Left colon (tissue), 2 donors: ENCODE measurements around the gene TBCK. TPM values are rescaled to one million over a fixed set of nuclear protein-coding genes. Genes with fewer than 3 reads are reported as not detected.
"Not testable (repeated sequence)": the region's sequence is repeated elsewhere in the genome, so short reads cannot be mapped to it uniquely, and the experiment has no call there.

Experiments
- ATAC-seq: fragments of 200-7000 bp; cut with Tn5 transposase; one replicate; pipeline ENCODE4 v1.9.1; 2020; ENCODE audit warnings: mild to moderate bottlenecking, moderate library complexity
- DNase-seq, 2 donors: peaks; one replicate each; pipeline ENCODE4 v3.0.0-alpha.2; 2020
- intact Hi-C, 2 donors: fragments of 100-400 bp; cut with DNase I in 1 of 2; cut with micrococcal nuclease in 1 of 2; formaldehyde crosslinking; loops; one replicate each; pipeline versions ENCODE4 v1.11.2 to v1.14.0; 2022; cut with DNase I, micrococcal nuclease
- total RNA-seq, 2 donors: library from RNA; stranded (reverse); fragmentation: NEBNext Ultra II Directional; extraction: Animal tissue kit (Norgen Biotek cat#: 25700); gene quantifications; one replicate each; pipeline ENCODE4 v1.2.1, GENCODE V29; 2021
- donor health status: DM: no; HTN: no; CAD: no.
- donor health status: DM: yes; HTN: yes; CAD: no.

The TBCK gene
- total RNA-seq, 2 donors from 2014 or later, result 28.1 to 29.2 TPM

DNA sequence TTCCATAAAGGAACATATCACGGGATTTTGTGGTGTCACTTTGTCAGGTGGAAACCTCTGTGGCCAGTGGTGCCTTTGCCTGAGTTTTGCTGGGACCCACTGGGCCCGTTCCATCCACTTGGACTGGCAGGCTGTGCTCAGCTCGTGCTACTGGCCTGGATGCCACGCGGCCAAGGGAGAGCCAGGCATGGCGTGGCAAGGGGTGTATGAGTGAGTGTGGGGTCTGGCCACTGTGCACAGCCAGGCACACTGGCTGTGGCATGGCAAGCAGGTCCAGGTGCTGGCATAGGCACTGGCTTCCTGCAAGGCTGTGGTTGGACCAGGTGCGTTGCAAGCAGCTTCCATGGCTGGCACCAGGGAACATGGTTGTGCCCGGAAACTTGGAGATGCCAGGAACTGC, 60.8 kb downstream of the TBCK start:
- no peak for DNase-seq
- intact Hi-C loops, result no loop called here
- ATAC-seq, result no peak

DNA sequence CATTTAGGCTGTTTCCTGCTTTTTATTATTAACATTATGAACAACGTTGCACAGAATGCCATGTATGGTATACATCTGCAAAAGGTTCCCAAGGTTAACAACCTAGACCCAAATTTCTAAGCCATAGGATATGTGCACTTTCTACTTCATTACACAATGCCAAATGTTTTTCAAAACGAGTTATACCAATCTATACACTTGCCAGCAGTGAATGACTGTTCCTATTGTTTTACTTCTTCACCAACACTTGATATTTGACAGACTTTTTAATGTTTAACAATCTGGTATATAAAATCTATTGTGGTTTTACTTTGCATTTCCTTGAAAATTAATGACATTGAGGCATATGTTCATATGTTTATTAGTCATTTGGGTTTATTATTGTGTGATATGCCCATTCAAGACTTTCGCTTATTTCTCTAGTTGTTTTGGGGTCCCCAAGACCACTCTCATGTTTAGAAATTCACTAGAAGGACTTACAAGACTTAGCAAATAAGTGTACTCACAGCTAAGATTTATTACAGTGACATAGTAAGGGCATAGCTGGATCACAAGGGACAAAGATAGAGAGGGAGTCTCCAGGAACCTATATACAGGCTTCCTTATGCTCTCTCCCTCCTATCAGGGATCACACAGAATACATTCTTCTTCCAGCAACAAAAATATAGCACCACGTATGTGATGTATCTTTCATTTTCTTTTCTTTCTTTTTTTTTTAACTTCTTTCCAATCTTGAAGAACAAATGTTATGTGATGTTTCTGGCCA, 62.5 kb downstream of the TBCK start:
- DNase-seq (no peak), ATAC-seq (peak; percentile 96)
- intact Hi-C loops, result no loop called here

DNA sequence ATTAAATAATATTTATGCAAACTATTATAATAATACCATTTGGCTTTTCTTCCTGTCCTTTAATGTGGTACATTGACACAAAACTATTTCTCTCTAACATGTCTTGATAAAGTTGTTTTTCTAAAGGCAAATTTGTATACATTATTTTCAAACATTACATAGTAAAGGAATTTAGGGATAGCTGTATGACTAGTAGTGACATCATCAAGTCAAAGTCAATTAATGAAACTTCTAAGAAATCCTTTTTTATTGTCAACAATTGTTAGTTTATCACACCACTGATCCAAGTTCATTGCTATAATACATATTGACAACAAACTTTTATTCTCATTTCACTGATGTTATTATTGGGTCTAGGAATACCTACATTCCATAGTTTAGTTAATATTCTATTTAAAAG, 68.4 kb downstream of the TBCK start:
- DNase-seq, result no peak
- intact Hi-C loops, result no loop called here
- no peak for ATAC-seq

DNA sequence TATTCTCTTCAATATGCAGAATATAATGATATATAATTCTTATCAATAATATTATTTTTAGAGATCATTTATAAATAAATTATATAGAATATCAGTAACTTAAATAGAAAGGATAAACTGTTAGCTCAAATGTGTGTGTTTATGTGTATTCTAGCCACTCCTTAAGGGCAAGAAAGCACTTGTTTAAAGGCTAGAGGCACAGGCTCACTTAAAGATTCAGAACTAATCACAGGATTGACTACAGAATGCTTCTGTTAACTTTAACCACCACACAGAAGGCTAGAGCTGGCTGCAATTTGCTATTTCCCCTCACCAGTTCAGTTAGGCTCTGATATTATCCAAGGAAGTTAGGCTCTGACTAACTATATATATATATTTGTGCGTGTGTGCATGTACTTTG, 69.6 kb downstream of the TBCK start:
- ATAC-seq (no peak), DNase-seq (no peak)
- intact Hi-C loops, result no loop called here

DNA sequence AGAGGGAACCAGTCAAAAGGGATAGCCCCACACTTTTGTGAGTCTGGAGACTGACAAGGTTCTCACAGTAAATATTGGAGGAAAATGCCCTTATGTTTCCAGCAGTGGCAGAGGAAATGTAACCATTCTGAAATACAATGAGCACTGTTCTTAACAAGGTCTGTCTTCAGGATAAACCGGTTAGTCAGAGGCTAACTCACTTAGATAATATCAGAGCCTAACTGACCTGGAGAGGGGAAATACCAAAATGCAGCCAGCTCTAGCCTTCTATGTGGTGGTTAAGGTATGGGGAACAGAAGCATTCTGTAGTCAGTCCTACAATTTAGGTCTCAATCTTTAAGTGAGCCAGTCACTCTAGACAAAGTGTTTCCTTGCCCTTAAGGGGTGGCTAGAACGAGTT, 70.8 kb downstream of the TBCK start:
- no peak for DNase-seq
- intact Hi-C loops, result no loop called here
- no peak for ATAC-seq

DNA sequence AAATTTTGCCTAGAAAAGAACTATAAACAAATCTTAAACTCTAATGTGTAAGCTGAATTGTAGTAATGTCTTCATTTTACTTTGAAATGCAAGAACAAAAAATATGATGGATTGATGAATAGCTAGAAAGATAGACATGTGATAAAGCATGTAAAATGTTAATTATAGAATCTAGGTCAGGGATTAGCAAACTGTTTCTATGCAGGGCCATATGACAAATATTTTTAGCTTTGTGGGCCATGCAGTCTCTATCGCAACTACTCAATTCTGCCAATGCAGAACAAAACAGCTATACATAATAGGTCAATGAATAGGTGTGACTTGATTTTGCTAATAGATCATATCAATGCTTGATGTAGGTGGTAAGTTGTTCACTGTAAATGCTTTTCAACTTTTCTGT, 75.3 kb downstream of the TBCK start:
- intact Hi-C loops, result no loop called here
- no peak for ATAC-seq
- DNase-seq, result no peak

DNA sequence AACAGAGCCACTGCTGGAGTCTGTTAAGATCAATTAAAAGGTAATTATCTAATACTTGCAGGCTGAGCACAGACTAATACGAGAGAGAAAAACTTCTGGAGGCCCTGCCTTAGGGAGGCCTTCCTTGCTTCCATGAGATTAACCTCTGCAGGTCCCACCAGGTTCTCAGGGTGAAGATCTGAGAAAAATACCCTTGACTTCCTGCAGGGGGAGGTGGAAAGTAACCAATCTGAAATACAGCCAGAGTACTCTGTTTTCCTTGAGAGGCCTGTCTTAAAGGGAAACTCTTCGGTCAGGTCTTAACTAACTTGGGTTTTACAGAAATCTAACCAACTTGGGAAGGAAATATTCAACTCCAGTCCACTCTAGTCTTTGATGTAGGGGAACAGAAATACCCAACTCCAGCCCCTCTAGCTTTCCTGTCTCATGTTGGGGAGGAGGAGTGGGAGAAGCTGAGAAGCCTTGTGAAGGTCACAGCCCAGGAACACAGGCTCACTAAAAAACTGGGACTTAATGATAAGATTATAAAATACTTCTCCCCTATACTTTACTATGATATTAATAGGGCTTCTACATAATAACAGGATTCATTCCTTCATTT, 77.1 kb downstream of the TBCK start:
- intact Hi-C loops, result no loop called here
- DNase-seq (no peak), ATAC-seq (peak; percentile 84)

DNA sequence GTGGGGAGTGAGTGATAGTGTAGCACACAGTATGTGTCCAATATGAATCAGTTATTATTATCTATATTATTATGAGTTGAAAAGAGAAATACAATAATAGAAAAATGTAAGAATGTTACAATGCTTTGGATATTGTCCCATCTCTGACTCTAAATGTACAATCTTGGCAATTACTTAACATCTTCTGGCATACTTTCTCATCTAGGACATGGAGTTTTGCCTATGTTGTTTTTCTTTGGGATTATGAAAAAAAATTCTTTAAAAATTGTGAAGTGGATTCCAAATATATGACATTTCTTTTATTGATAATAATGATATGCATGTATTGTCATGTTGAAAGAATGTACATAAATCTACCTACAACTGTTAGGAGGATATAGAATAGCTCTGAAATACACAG, 84.1 kb downstream of the TBCK start:
- intact Hi-C loops, result no loop called here
- ATAC-seq (no peak), DNase-seq (no peak)

DNA sequence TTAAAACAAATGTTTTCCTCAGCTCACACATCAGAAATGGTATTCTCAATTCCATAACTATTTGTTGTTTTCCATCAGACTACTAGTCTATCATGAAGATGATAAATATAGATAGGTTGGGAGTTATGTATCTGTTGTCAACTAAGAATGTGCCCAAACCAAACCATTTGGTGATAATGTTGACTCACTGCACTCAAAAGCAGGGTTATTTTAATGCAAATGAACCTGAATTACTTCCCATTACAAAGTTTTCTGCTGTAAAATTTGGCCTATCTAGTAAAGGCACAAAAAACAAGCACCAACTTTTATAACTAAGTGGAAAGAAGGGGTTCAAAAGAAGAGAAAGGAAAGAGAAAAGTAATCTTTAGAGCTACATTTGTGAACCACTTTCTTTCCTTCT, 93.5 kb downstream of the TBCK start:
- intact Hi-C loops, result no loop called here
- ATAC-seq (no peak), DNase-seq (no peak)

DNA sequence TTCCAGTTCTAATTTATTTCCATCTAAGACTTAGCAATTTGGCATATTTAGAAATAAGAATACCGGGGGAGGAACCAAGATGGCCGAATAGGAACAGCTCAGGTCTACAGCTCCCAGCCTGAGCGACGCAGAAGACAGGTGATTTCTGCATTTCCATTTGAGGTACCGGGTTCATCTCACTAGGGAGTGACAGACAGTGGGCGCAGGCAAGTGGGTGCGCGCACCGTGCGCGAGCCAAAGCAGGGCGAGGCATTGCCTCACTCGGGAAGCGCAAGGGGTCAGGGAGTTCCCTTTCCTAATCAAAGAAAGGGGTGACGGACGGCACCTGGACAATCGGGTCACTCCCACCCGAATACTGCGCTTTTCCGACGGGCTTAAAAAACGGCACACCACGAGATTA, 102.7 kb downstream of the TBCK start:
- ATAC-seq, DNase-seq, intact Hi-C loops: not testable (repeated sequence)

DNA sequence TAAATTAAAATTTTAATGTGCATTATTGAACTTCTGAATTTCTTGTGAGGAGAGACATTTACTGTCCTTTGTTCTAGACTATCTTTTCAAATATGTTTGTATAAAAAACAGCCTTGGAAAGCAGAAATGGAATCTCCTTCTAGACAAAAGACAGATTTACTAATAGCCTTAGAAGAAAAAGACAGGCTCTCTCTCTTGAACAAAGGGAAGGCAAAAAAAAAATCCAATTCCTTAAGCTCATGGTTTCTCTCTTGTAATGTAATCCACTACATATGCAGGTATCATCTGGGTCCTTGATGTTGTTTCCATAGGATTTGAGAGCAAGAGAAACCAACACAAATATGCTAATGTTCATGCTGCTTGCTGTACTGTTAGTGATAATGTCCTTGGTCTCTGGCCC, 106.0 kb downstream of the TBCK start:
- DNase-seq (no peak), ATAC-seq (no peak)

DNA sequence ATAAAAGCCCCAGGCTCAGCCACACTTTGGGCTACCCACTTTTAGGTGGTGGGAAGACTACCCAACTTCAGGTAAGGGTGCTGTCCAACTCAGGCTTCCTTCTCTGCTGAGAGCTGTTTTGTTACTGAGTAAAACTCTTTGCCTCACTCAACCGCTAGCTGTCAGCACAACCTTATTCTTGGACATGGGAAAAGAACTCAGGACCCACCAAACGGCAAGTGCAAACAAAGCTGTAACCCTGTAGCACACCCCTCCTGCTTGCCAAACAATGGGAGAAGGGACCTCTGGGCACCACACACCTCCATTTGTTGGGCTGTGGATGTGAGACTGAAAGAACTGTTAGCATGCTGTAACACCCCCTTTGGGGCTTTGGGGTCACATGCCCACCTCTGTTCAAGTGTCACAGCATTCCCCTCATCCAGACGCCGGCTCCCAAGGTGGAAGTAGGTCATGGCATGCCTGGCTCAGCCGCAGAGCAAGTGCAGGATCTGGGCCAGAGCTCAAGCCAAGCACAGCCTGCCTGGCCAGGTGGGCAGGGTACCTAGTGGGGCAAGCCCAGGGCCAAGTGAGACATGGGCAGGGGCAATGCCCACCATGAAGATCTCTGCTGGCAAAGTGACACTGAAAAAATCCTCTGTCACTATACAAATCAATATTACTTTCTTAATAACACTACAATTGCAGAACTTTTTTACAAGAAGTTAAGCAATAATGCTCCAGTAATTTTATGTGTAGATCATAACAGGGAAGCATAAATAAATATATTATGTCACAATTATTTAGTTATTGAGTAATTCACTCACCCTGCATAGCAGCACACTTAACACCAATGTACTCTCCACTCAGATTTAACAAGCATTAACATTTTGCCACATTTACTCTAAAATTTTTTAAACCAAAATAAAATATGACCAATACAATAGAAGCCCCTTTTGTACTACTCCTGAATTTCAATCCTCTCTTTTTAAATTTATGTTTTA, 107.2 kb downstream of the TBCK start:
- no peak for ATAC-seq
- intact Hi-C loops, result no loop called here
- no peak for DNase-seq

More for the DNA sequence above, 106.0 kb downstream of the TBCK start:
- intact Hi-C loops, result no loop called here

DNA sequence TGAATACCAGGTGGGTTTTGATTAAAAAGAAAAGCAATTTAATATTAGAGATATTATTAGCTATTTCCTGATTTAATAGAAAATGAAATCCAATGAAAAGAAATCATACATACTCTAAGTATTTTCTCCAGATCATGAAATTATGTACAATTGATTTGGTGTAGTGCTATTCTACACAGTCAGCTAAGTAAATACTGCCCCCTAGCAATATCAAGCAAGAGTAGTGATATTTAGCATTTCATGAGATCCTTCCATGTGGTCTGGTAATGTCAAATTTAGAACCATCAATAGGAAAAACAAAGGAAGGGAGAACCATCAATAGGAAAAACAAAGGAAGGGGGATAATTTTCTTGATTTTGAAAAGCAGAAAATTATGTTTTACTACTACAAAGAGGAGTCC, 114.6 kb downstream of the TBCK start:
- DNase-seq (no peak), ATAC-seq (peak; percentile 61)
- intact Hi-C loops, result no loop called here

DNA sequence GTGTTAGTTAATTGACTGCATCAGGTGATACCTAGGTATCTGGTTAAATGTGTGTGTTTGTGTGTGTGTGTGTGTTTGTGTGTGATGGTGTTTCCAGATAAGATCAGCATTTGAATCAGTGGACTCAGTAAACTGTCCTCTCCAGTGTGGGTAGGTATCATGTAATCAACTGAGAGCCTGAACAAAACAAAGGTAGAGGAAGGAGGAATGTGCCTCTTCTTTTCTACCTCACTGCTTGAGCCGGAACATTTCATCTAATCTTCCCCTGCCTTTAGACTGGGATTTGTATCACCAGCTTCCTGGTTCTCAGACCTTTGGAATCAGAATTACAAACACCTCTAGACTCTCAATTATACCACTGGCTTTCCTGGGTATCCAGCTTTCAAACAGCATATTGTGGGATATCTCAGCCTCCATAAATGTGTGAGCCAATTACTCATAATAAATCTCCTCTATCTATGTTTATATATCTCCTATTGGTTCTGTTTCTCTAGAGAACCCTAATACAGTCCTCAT, 120.5 kb downstream of the TBCK start:
- DNase-seq, result no peak
- intact Hi-C loops, result no loop called here
- ATAC-seq, result peak; percentile 99

DNA sequence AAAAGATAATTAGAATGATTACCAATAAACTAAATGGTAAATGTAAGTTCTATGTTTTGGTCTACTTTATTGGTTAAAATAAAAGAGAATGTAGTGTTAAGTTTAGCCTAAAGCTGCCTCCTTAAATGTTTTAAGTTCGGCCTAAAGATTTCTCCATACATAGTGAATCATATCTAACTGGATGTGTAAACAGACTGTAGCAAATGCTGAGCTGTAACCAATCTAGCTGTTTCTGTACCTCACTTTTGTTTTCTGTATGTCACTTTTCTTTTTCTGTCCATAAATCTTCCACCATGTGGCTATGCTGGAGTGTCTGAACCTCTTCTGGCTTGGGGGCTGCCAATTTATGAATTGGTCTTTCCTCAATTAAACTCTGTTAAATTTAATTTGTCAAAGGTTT, 121.2 kb downstream of the TBCK start:
- ATAC-seq, result peak; percentile 23
- intact Hi-C loops, result no loop called here
- no peak for DNase-seq

DNA sequence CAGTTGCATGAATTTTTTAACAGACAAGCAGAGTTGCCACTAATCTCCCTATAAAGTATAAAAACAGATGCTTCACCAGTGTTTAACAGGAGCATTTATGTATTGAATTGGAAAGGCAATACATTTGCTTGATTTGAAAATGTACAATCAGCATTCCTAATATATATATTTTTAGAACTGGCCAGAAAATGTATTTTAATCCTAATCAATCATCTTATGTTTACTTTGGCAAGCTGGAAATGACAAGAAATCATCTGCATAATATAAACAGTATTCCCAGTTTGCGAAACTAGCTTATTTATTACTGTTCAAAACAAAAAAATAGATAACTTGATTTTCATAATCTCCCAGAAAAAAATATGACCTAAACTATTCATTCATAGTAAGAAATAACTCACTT, 123.9 kb downstream of the TBCK start:
- ATAC-seq (no peak), DNase-seq (no peak)
- intact Hi-C loops, result no loop called here

DNA sequence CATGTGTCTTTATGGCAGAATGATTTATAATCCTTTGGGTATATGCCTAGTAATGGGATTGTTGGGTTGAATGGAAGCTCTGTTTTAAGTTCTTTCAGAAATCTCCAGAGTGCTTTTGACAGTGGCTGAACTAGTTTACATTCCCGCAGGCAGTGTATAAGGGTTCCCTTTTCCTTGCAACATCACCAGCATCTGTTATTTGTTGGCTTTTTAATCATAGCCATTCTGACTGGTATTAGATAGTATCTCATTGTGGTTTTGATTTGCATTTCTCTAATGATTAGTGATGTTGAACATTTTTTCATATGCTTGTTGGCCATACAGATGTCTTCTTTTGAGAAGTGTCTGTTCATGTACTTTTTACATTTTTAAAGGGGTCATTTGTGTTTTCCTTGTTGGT, 129.8 kb downstream of the TBCK start:
- intact Hi-C loops, result no loop called here
- ATAC-seq (no peak), DNase-seq (no peak)

DNA sequence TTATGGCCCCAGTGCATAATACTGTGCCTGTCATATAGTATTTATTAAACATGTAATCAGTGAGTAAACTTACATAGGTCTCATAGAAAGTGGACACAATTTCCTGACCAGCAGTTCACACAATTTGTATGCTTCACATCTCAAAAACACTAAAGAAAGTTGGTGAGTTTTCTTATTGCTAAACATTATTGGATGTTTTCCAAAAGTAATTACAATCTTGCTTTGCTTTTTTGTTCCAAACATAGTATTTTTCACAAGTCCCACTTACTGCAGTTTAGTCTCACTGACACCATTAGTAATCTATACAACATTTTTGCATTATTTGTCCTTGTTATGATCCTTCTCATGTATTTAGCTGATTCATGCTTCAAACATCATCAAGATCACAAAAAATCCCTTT, 132.5 kb downstream of the TBCK start:
- no peak for DNase-seq
- intact Hi-C loops, result no loop called here
- ATAC-seq, result no peak

DNA sequence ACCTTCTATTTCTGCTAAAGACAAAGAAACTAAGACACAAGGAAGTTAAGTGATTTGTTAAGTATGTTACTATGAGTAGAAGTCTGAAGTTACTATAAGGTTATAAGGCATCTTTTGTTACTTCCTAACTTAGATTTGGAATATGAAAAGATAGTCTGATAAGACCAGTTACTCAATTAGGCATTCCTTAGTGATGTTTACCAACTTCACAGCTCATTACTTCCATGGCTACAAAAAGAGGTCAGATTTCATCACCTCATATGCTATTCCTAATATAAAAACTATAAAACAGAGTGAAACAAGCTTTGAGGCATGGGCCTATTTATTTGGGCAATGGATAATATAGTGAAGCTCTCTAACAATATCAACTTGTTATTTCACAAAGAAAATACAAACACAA, 143.1 kb downstream of the TBCK start:
- intact Hi-C loops, result no loop called here
- no peak for ATAC-seq
- no peak for DNase-seq
